Neural cell (in vitro differentiated cells): ENCODE results near the gene CTDSPL.

Experiments used
- EP300 ChIP-seq: fragments of 450-650 bp; conservative IDR thresholded peaks from 2 replicates; pipeline ENCODE4 v1.6.1; 2014; ENCODE audit warnings: antibody characterized with exemption, mild to moderate bottlenecking, moderate library complexity; ENCODE audit not compliant: poor library complexity, severe bottlenecking
- EZH2 ChIP-seq: fragments of 200-600, 300-800 bp; shearing (Covaris generic), sonication (generic); IDR thresholded peaks from 2 replicates; pipeline ENCODE4 v1.6.1; 2014; ENCODE audit warnings: antibody characterized with exemption, low read length, borderline replicate concordance, mild to moderate bottlenecking; ENCODE audit not compliant: insufficient read depth, poor library complexity, severe bottlenecking
- MXI1 ChIP-seq: fragments of 450-650 bp; conservative IDR thresholded peaks from 2 replicates; pipeline ENCODE4 v1.6.1; 2014; ENCODE audit warnings: antibody characterized with exemption, mild to moderate bottlenecking; ENCODE audit not compliant: poor library complexity, severe bottlenecking
- POLR2AphosphoS5 ChIP-seq: IDR thresholded peaks from 2 replicates; pipeline ENCODE4 v1.6.1; 2012
- RAD21 ChIP-seq: fragments of 450-650 bp; conservative IDR thresholded peaks from 2 replicates; pipeline ENCODE4 v1.6.1; 2014; ENCODE audit warnings: antibody characterized with exemption, mild to moderate bottlenecking, moderate library complexity
- REST ChIP-seq: IDR thresholded peaks from 2 replicates; pipeline ENCODE4 v1.6.1; 2012; ENCODE audit warnings: borderline replicate concordance
- SMC3 ChIP-seq: fragments of 450-650 bp; conservative IDR thresholded peaks from 2 replicates; pipeline ENCODE4 v1.6.1; 2014; ENCODE audit warnings: antibody characterized with exemption, mild to moderate bottlenecking, moderate library complexity; ENCODE audit not compliant: poor library complexity
- TAF1 ChIP-seq: IDR thresholded peaks from 2 replicates; pipeline ENCODE4 v1.6.1; 2012; ENCODE audit warnings: low read depth
- TF ChIP-seq, protein P1 (sequence below): fragments of 450-650 bp; IDR thresholded peaks from 2 replicates; pipeline ENCODE4 v1.5.1; 2014; ENCODE audit warnings: antibody characterized with exemption, mild to moderate bottlenecking, moderate library complexity; ENCODE audit not compliant: poor library complexity, severe bottlenecking

- TF ChIP-seq, protein P1, sequence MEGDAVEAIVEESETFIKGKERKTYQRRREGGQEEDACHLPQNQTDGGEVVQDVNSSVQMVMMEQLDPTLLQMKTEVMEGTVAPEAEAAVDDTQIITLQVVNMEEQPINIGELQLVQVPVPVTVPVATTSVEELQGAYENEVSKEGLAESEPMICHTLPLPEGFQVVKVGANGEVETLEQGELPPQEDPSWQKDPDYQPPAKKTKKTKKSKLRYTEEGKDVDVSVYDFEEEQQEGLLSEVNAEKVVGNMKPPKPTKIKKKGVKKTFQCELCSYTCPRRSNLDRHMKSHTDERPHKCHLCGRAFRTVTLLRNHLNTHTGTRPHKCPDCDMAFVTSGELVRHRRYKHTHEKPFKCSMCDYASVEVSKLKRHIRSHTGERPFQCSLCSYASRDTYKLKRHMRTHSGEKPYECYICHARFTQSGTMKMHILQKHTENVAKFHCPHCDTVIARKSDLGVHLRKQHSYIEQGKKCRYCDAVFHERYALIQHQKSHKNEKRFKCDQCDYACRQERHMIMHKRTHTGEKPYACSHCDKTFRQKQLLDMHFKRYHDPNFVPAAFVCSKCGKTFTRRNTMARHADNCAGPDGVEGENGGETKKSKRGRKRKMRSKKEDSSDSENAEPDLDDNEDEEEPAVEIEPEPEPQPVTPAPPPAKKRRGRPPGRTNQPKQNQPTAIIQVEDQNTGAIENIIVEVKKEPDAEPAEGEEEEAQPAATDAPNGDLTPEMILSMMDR: no peak
- TF ChIP-seq MXI1 (no peak), REST (no peak), EP300 (no peak), RAD21 (no peak), EZH2 (no peak), SMC3 (no peak), POLR2AphosphoS5 (no peak), TAF1 (no peak)
Measured at GRCh38 chr3:37852097-37852496, 9.6 kb upstream of the CTDSPL start.
